GM18499 (cell line): ENCODE measurements around the gene FOXI1.
"Not testable (repeated sequence)": the region's sequence is repeated elsewhere in the genome, so short reads cannot be mapped to it uniquely, and the experiment has no call there.

Source experiments
- ATAC-seq: cut with Tn5 transposase; IDR thresholded peaks from one replicate; pipeline ENCODE4 v1.9.1; 2021; ENCODE audit warnings: moderate number of reproducible peaks; ENCODE audit not compliant: insufficient read depth, unreplicated experiment

FOXI1 gene

DNA sequence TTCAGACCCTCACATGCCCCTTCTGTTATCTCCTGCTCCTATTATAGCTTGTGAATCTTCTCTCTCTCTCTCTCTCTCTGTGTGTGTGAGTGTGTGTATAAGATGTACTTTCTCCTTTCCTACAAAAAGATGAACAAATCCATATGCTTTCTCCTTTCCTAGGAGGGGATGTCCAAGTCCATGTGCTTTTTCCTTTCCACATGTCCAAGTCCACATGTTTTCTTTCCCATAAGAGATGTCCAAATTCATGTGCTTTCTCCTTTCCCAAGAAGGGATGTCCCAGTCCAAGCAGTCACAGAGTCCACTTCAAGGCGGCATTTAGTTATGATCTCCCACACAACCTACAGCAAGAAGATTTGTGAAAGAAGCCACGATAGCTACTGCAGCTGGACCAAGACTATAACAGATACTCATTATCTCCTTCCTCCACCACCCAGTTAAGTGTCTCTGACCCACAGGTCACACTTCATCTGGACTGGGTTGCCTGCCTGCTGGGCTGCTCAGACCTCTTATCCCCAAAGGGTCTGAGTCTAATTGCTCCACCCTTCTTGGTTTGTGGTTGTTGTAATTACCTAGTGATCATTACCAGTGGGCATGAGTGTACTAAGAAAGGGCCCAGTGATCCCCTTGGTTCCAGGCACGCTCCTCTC, 18.4 kb upstream of the FOXI1 start:
- ATAC-seq, result no peak

DNA sequence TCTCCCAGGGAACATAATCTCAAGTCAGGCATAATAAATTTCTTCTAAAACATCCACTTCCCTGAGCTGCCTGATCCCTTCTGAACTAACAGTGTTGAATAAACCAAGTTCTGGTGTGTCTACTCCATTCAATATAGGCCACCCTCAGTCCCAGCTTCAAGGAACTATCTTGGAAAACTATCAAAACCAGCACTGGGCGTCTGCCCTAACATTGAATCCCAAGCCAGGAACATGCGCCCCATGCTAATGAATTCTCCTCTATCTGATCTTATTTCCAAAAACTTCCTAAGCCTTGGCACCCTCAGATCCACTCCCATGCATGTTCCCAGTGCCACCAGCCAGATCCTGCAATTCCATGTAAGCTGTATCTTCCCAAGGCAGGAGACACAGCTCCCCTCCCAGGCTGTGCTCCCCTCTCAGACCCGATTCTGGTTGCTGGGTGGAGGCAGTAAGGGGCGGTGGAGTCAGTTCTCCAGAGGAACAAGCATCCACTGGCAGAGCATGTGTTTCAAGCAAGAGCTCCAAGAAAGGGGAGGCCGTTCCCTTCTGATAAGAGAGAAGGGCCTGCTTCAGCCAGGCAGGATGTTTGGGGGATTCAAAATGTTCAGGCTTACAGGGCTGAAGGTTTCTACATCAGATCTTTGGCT, 13.1 kb upstream of the FOXI1 start:
- ATAC-seq, result no peak

DNA sequence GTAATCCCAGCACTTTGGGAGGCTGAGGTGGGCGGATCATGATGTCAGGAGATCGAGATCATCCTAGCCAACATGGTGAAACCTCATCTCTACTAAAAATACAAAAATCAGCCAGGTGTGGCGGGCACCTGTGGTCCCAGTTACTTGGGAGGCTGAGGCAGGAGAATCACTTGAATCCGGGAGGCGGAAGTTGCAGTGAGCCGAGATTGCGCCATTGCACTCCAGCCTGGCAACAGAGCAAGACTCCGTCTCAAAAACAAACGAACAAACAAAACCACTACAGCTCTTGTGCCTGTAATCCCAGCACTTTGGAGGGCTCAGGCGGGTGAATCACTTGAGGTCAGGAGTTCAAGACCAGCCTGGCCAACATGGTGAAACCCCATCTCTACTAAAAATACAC, 11.4 kb upstream of the FOXI1 start:
- ATAC-seq, result not testable (repeated sequence)

DNA sequence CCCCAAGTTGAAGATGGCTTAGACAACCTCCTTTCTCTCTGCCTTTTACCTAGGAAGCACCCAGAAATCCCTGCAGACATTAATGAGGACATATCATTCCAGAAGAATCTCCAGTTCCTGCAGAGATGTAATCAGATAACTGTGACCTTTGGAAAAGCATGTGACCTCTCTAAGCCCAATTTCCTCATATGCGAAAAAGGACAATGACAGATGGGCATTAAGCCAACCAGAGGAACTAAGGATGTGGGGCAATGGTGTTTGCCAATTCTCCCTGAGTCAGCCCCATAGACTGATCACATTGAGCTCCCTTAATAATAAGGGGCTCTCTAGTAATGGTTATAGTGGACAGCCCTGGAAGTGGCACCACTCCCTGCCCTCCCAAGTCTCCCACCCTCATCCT, 10.1 kb upstream of the FOXI1 start:
- ATAC-seq, result no peak

DNA sequence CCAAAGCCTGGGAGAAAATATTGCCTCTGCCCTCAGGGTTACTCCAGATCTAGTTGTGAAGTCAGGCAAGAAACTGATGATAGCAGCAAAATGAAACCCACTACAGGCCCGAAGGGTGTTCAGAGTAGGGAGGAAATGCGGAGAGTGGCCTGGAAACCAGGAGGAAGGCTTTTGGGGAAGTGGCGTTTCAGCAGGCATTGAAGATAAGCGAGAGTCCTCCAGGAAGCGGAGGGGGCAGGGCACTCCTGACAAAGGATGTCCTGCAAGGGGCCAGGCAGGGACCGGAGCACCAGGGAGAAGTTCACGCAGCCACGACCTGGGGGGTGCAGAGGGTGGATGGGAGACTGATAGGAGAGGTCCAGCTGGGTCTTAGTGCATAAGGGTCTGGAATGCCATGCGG, 7.8 kb upstream of the FOXI1 start:
- ATAC-seq, result no peak

DNA sequence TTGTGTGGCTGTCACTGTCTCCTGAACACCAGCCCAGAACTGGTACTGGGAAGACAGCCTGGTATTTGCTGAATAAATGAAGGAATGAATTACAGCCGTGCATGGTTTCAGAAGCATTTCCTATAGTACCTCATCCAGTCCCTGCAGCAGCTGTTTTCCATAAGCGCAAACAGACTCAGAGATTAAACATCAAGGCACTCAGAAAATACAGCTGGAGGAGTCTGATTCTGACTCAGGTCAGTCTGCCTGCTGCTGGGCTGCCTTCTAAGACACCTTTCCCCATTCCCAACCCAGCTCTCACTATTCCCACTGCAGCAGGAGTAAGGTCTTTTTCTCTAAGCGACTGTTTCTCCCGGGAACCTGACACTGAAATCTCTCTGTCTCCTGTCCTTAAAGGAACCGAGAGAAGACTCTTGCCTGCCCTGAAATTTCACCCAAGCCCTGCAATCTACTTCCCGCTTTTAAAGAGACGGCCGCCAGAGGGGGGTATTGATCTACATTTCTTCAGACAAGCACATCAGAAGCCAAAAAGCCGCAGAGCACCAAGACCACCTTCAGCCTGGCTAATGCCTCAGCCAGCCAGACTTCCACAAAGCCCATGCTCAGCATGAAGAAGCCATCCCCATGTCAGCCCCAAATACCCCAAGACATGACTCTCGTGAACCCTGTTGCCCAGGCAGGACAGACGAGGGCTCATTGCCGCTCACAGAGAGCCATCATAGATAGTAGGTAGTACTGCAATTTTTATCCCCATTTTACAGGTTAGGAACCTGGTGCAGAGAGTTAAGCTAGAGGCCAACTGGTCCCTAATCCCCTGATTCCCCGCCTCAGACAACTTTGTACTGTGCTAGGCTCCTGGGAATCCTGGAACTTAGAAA, 5.4 kb upstream of the FOXI1 start:
- ATAC-seq, result no peak

DNA sequence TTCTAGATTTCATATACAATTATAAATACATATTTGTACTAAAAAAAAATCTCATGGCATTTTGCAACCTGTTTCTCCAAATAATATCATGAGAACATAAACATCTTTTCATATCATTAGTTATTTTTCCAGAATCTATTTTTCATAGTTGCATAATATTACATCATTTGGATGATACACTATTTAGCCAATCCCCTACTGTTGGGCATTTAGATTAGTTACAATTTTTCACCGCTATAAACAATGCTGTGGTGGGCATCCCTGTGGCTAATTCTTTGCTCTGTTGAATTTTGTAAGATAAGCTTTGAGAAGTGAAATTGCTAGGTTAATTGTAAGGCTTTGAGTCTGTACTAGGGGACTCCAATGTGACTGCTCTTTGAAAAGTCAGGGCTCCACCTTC, 2.2 kb upstream of the FOXI1 start:
- no peak for ATAC-seq

DNA sequence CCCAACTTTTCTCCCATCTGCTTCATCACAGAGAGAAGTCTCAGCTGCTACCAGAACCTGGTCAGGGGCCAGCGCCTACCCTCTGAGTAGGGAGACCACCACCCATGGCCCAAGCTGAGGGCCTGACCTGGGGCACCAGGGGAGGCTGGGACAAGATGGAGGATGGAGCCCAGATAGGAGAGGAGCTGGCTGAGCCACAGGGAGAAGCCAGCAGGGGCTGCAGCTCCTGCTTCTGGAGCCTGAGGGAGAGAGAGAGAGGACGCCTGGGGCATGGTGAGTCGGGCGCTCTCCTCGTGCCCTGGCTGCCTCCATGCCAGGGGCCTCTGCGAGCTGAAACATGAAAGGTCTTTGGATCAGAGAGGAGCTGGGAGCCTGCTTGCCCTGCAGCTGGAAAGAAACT, 1.4 kb upstream of the FOXI1 start:
- no peak for ATAC-seq

DNA sequence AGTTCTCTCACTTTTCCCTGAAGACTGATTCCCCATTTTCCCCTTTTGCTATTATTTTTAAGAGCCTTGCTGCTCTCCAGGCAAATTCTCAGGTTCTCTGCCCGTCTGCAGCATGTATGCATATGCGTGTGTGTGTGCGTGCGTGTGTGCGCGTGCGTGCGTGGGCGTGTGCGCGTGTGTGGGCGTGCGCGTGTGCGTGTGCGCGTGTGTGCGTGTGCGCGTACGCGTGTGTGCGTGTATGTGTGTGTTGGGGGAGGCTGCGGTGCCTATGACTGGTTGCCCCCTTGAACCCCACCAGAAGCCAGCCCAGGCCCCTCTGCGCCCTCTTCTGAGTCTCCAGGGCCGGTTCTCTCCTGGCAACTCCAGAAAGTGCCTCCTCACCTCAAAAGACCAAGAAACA, 987 bp upstream of the FOXI1 start:
- ATAC-seq, result no peak

DNA sequence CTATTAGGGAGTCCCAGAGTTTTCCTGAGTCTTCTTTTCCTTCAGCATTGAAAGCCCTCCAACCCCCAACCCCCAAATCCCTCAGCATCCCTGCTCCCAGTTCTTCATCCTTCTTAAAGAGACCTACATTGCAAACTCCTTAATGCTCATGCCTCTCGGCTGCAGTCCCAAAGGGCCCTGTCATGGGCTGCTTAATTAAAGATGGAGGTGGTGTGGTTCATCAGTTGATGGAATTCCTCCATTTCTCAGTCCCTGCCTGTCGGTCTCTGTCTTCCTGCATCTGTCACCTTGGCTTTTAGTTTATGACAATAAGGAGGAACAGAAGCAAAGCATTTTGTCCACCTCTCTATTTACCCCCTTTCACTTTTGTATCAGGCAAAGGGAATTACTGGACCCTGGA, 2.0 kb downstream of the FOXI1 start:
- no peak for ATAC-seq

DNA sequence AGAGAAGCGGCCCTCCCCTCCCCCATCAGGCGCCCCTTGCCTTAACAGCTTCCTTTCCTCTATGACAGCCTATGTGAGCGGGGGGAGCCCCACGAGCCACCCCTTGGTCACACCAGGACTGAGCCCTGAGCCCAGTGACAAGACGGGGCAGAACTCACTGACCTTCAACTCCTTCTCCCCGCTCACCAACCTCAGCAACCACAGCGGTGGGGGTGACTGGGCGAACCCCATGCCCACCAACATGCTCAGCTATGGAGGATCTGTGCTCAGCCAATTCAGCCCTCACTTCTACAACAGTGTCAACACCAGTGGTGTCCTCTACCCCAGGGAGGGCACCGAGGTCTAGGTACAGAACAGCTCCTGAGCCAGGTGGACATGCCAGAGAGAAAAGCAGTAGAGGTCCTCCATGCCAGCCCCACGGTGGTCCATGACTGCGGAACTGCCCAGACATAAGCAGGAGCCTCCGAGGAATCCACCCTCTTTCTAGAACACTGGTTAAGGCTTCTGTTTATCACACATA, 2.6 kb downstream of the FOXI1 start:
- ATAC-seq, result no peak

DNA sequence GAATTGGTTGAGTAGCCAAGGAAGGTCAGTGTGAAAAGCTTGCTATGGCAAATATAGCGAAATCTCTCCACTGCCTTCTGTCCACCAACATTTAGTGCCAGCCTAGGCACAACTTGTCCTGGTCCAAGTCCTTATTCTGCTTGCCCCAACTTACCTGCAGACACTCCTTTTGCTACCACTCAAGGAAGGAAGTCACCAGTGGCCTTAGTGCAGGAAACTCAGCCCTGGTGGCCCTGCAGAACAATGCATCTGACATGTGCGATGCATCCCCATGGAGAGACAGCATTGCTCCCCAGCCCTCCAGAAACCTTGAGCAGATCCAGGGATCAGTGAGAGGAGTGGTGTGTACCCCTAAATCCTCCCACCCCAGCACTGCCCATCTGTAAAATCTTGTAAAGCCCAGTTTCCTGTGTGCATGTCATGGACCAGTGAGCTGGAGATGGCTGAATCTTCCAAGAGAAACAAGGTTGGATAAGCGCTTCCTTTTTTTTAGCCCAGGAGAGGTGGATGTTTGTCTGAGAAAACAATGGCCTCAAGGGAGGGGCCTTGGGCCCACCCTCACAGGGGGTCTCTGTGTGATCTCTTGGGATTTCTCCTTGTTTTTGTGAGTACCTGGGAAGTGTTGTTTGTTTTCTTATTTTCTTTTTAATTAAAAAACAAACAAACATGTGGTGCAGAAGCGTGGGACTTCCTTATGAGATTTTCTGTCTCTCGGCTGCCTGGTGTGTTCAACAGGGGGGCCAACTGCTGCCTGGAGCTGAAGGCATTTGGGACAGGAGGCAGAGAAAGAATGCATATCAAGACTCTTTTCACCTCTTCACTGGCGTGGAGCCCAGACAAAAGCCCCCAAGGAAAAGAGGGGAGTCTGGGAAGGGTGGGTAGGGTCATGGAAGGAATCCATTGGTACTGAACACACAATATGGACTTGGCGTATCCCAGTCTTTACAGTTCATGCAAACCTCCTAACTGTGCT, 3.6 kb downstream of the FOXI1 start:
- no peak for ATAC-seq

DNA sequence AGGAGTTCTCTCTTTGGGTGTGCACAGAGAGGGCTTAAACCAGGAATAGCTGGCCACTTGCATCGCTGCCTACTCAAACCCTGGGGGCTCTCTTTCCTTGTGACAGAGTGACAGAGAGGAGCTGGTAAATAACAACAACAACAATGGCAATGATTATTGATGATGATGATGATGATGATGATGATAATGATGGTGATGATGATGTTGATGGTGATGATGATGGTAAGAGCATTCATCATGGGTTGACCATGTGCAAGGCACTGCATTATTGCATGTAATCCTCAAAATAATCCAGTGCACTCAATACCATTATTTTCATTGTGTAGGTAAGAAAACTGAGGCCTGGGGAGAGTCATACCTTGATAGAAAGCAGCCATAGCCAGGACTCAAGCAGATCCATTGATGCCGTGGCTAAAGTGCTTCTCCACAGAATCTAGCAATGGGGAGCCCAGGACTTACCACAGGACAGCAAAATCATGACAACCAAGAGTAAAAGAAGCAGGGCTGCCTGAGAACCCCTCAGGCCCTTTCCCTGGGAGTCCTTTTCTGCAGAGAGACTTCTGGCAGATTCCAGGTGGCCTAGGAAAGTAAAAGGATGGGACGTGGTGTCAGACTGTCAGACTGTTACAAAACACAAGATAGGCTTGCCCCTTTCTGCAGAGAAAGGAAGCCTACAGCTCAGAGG, 4.8 kb downstream of the FOXI1 start:
- ATAC-seq, result no peak

DNA sequence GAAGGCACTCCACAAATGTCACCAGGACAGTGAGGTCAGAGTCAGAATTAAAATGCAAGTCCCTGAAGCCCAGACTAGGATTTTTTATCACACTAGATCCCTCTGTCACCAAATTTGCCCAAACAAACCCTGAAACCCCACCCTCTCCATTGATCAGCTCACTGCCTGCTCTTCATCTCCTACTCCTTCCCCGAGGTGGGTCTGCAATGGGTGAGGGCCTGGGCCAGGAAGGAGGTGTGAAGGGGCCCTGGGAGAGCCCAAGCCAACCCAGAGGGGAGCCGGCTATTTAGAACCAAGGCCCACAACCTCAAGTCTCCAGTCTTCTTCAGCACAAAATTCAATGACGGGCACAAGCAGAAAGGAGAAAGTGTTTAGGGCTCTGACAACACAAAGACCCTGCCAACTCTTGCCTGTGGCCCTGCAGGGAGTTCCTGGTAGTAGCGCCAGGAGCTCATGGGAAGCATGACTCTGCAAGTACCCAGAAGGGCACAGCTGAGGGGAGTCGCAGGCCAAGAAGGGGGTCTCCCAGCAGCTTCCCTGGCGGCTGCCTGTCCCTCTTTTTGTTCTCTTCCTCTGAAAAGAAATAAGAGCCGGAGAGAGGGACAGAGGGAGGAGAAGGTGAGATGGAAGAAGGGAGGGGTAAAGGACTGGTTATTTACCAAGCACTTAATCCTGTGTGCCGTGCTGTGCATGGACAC, 5.5 kb downstream of the FOXI1 start:
- ATAC-seq, result no peak

DNA sequence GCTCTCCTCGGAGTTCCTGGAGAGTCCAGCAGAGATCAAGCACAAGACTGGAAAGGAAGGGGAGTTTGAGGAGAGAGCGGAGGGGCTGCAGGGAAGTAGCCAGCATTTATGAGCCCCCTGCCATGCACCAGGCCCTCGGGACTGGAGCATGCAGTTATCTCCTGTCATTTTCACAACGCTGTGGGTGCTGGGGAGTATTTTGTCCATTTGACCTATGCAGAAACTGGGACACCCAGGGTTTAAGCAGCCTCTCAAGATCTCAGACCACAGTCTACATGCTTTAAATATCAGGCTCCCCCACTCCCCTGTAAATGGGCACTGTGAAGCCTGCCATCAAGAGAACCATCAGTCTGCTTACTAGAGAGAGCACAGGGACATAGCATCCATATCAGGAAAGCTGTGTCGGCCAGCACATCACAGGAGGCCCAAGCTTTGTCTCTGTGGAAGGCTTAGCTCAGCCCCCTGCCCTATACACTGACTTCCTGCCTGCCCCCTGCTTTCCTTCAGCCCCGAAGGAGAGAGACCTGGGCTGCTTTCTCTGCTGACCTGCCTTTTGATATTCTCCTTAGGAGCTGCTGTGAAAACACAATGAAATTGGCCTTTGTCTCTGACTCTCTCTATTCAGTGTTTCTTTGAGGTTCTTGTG, 7.3 kb downstream of the FOXI1 start:
- ATAC-seq, result no peak

DNA sequence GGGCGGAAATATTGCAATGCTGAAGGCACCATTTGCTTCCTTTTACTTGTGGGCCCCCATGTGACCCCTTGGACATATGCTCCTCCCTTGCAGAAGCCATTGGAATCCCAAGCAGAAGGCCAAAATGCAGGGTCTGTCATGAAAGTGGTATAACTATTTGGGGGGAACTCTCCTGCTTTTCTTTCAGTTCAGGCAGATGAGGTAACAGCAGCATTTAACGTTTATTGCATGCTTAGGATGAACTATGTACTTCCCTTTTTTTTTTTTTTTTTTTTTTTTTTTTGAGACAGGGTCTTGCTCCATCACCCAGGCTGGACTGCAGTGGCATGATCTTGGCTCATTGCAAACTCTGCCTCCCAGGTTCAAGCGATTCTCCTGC, 7.8 kb downstream of the FOXI1 start:
- ATAC-seq, result no peak

DNA sequence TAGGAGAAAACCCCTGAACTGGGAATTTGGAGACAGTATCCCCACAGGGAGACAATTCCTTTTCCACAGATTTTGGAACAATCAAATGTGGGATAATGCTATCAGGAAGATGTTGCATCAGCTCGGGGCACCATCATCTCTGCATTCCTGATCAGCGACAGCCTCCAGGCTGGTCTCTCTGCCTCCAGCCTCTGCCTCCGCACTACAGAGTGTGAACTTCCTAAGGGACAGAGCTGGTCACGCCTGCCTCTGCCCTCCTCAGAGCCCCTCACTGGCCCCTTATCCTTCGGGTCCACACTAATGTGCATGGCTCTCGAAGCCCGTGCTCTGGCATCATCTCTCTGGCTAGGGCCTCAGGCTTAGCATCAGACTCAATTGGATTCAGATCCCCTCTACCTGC, 8.6 kb downstream of the FOXI1 start:
- no peak for ATAC-seq

DNA sequence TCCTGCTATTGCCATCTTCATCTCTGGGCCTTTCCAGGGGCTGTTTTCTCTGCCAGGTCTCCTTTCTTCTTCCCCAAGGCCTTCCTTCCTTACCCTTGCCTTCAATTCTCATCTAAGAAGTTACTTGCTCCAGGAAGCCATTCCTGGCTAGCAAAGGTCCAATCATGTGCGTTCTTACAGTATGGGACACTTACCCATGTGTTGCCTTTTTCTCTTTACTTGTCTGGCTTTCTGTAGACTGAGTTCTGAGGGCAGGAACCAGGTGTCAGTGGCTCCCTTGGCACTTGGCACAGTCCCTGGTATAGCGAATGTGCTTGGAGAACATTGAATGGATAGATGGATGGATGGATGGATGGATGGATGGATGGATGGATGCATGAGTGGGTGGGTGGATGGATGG, 10.2 kb downstream of the FOXI1 start:
- ATAC-seq, result no peak

DNA sequence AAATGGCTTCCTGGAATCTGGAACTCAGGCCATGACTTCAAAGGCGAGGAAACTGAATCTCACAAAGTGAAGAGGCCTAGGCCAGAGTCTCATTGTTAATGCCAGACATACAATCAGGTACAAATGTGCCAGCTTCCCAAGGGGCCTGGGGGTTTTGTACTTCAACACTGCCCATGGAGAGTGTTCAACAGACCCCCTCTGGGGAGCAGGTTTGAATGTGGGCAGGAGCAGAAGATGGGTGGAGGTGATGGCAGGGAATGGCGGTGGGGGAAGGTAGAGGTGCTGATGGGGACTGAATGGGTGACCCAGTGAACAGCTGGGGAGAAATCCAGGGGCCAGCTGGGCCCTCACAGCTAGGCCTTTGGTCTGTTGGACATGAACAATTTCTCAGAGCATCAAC, 12.0 kb downstream of the FOXI1 start:
- ATAC-seq, result no peak
